GM12865 (cell line): ENCODE results near the gene ABLIM3.

Source experiments
- DNase-seq: peaks from one replicate; pipeline ENCODE4 v3.0.0; 2010; ENCODE audit warnings: low read depth
- H3K4me3 ChIP-seq: 2 replicates; pipeline ENCODE4 v1.5.1; 2011; ENCODE audit warnings: mild to moderate bottlenecking, low read depth, low read length, control low read depth
- TF ChIP-seq, protein P1 (sequence below): IDR thresholded peaks from 2 replicates; pipeline ENCODE4 v1.5.1; 2011; ENCODE audit warnings: low read length, control low read depth, low read depth, inconsistent platforms; ENCODE audit not compliant: insufficient read depth; ENCODE audit errors: missing control alignments

The ABLIM3 gene

DNA sequence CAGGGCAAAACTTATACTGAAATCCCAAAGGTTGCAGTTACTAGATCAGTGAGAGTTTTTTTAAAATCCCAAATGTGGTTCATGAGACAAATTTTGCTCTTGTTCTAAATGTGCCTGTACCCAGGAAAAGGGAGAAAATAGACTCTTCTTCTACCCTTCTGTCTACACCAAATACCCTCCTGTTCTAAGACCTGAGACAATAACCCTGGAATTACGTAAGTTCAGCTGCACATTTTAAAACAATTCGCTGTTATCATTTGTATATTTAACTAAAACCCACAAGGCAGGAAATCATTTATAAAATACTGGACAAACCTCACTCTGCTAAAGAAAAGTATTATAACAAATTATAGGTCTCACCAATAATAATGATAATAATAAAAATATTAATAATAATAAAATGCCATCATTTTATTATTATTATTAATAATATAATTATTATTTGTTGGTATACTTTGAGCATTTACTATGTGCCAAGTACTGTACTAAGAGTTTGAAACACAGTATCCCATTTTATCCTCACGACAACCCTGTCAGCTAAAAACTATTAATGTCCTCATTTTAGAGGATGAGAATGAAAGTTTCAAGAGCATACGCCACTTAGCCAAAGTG lies 80.5 kb downstream of the ABLIM3 start:
- no peak overlapping the region for H3K4me3 ChIP-seq
- TF ChIP-seq, protein P1, sequence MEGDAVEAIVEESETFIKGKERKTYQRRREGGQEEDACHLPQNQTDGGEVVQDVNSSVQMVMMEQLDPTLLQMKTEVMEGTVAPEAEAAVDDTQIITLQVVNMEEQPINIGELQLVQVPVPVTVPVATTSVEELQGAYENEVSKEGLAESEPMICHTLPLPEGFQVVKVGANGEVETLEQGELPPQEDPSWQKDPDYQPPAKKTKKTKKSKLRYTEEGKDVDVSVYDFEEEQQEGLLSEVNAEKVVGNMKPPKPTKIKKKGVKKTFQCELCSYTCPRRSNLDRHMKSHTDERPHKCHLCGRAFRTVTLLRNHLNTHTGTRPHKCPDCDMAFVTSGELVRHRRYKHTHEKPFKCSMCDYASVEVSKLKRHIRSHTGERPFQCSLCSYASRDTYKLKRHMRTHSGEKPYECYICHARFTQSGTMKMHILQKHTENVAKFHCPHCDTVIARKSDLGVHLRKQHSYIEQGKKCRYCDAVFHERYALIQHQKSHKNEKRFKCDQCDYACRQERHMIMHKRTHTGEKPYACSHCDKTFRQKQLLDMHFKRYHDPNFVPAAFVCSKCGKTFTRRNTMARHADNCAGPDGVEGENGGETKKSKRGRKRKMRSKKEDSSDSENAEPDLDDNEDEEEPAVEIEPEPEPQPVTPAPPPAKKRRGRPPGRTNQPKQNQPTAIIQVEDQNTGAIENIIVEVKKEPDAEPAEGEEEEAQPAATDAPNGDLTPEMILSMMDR: no peak
- DNase-seq: no peak

DNA sequence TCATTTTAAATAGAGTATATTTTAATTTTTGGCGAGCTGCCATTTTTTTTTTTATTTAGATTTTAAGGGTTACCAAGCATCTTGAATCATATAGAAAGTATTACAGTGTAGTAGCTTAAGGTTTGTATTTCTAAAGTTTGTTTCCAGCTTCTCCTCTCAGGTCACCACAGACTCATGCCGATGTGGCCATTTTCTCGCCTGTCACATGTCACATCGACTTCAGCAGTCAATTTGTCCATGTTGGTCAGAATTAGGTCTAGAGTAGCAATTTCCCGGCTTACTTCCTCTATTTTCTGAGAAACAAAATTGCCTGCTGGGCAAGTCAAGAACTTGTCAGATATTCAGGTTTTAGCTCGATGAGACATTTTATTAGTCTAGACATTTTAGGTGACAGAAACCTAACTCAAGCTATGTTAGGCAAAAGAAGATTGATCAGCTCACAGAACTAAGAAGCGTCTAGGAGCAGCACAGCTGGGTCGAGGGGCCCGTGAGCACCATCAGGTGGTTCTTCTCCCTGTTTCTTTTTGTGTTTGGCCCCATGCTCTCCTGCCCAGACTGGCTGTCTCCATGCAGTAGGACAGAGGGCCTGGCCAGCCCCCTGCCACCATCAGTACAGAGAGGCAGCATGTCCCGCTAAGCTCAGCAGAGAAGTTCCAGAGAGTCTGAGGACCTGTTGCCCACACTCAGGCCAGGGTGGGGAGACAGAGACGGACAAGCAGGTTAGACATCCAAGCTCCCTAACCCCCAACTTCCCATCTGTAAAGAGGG lies 82.0 kb downstream of the ABLIM3 start:
- TF ChIP-seq, protein P1: no peak
- H3K4me3 ChIP-seq: no peak overlapping the region
- DNase-seq: peak; percentile 13

DNA sequence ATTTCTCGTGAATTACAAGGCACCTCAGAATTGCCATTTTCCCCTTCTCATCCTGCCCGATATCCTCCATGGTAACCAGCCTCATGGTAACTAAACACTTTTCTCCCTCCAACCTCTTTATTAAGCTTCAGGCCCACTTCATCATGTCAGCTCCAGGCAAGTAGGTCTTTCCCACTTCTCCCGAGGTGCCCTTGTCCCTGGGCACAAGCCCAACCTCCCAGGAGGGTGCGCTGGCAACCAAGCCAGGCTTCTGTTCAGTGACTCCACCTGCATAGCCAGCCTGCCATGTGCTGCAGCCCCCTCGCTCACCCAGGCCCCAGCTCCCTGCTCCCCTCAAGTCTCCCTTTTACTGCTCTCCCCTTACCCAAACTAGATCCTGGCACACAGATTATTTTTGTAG lies 83.0 kb downstream of the ABLIM3 start:
- TF ChIP-seq, protein P1: no peak
- DNase-seq: no peak
- H3K4me3 ChIP-seq: no peak overlapping the region

DNA sequence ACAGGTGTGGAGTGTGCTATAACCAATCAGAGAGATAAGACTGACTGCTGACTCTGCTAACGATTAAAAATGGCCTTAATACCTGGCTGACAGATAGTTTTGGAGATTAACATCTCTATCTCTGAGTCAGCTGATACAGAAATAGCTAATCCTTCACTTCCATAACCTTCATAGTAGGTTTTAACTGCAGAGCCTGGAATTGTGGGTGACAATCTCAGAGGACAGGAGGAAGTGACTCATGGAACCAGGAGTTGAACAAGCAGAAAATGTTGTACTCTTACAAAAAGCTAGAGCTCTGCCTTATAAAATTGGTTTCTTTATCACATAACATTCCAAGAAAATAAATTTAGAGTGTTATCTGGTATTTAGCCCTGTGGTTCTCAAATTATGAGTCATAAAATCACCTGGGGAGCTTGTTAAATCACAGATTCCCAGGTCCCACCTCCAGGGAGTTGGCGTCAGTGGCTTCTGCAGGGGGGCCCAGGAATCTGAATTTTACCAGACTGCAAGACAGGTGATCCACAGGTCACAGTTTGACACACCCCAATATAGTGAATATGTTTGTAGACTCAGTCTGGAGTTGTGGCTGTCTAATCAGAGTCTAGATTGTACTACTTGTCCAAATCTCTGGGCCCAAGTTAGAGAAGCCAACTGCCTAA lies 86.0 kb downstream of the ABLIM3 start:
- DNase-seq: no peak
- TF ChIP-seq, protein P1: no peak
- no peak overlapping the region for H3K4me3 ChIP-seq

DNA sequence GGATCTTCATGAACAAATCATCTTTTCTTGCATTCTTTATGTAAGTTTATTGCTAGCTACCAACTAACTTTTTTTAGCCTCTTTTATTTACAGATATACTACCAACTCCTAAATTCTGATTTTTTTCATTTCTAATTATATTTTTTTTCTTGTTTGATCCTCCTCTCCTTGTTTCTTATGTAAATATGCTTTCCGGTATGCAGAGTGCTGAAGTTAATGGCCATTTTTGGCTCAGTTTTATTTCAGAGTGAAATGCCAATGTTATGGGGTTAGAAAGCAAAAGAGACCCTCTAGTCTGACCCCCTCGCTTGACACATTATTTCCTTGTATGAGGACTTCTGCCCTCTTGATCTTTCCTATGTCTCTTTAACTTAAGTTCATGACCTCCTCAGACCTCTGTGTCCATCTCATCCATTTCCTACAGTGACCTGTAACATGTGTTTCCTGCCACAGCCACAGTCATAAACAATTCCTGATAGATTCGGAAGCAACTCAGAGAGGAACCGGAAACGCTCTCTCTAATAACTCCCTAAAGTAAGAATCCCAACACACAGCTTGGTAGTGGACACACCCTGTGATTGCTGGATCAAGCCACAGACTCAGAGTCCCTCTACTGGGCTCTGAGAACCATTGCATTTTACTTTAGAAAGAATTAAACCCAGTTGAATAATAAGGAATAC lies 87.5 kb downstream of the ABLIM3 start:
- DNase-seq: no peak
- TF ChIP-seq, protein P1: no peak
- no peak overlapping the region for H3K4me3 ChIP-seq

DNA sequence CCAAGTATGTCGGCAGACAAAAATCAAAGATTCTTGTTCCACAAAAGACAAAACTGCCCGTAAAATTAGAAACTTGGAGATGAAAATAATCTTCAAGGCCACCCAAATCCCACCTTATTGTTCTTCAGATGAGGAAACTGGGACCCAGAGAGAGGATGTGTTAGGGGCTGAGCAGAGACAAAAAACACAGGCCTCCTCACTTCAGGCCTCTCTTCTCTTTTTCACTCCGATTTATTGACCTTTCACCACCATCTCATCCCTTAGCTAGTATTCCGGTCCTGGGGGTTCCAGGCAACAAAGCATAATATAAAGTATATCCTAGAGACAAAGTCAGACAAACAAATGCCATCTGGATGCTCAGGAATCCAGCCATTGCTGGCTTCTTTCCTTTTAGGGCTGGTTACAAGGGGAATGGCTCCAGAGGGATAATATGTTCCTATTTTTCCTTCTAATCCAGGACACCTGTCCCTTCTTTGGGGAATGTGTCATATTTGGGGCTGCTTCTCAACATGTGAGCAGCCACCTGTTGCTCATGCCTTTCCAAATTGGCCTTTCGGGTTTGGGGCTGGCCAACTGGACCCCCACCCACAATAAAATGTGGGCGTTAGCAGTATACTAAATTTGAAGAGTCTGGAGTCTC lies 88.1 kb downstream of the ABLIM3 start:
- DNase-seq: no peak
- TF ChIP-seq, protein P1: no peak

More for the DNA sequence above, 88.1 kb downstream of the ABLIM3 start:
- H3K4me3 ChIP-seq: no peak overlapping the region
